Posterior vena cava (tissue), 2 donors: Measurements from ENCODE around the gene DOCK4. TPM values are rescaled to one million over a fixed set of nuclear protein-coding genes. Genes with fewer than 3 reads are reported as not detected.

ENCODE experiments used
- DNase-seq: peaks from one replicate; pipeline ENCODE4 v3.0.0-alpha.2; 2020; ENCODE audit warnings: low spot score
- intact Hi-C, 2 donors: fragments of 100-400 bp; cut with DNase I; formaldehyde crosslinking; loops; one replicate each; pipeline versions ENCODE4 v1.14.1 to v1.14.2; 2022 to 2023
- total RNA-seq, 2 donors: library from RNA; stranded (reverse); fragmentation: NEBNext Ultra II Directional; extraction: Animal tissue kit (Norgen Biotek cat#: 25700); gene quantifications; one replicate each; pipeline ENCODE4 v1.2.1, GENCODE V29; 2021
- donor health status: DM: yes; HTN: yes; CAD: no.
- donor health status: DM: yes; HTN: yes; CAD: no.

Gene DOCK4
- total RNA-seq, 2 donors from 2014 or later: 26.1 TPM

DNA sequence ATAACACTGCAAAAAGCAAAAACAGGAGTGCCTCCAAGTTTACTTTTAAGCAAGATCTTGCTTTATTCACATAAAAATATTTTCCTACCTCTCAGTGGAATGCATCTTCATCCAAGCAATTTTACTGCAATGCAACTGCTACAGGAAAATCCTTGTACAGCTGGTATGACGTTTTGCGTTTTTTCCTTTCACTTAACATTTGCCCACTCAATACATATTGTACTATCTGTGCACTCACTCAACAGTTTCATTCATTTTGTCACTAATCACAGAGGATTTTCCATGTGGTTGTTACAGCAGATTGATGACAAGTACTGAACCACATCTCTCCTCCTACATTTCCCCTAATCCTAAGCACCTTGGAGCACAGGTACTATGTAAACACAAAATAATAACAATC, 421.9 kb downstream of the DOCK4 start:
- intact Hi-C loops: no loop called here
- DNase-seq: no peak

DNA sequence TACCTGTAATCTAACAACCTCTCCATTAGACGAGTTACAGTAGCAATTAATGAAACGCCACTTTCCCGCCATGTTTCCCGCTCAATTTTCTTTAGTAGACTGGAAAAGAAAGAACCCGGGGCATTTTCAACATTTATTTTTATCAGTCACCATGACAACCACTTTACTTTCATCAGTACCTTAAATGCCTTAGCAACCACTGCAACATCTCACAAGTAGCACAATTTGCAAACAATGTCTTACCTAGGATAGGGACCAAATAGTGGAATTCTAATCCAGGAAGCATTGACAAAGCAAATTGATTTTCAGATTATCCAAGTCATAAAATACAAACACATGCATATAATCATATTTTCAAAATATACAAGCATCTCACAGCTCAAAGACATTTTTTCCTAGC, 422.3 kb downstream of the DOCK4 start:
- no peak for DNase-seq
- intact Hi-C loops: no loop called here

DNA sequence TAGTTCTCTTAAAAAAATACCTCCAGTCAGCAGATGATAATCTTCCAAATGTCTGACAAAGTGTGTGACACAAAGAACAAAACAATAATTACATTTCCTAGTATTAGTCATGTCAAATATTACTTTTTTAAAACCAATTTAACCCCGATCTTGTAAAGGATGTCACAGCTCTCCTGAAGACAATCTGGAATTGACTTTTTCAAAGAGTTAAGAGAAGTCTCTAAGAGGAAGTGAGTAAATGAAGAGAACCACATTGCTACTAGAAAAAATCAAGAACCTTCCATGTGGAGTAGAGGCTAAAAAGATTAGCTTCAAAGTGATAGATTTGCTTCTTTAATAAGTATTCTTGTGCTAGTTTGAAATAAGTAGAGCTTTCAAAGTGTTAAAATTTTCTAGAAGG, 425.7 kb downstream of the DOCK4 start:
- no peak for DNase-seq
- intact Hi-C loops: no loop called here

DNA sequence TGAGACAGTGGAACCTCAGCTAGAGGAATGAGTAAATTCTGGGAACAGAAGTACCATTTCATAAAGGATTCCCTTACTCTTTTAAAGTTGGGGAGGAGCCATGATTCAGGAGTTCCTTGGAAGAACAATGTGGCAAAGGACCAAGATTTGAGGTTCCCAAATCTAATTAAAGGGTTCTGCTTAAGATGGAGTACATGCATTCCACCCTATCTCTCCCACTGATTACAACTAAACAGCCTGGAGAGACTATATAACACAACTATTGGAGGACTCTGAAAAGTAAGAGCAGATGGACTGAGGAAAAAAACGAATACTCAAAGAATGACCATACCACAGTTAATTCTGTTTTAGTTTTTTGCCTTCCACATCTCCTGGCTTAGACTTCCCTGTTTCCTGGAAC, 431.0 kb downstream of the DOCK4 start:
- no peak for DNase-seq
- intact Hi-C loops: no loop called here

GRCh38 chr7:111772716-111773115, 433.5 kb downstream of the DOCK4 start:
- intact Hi-C loops: no loop called here
- no peak for DNase-seq

DNA sequence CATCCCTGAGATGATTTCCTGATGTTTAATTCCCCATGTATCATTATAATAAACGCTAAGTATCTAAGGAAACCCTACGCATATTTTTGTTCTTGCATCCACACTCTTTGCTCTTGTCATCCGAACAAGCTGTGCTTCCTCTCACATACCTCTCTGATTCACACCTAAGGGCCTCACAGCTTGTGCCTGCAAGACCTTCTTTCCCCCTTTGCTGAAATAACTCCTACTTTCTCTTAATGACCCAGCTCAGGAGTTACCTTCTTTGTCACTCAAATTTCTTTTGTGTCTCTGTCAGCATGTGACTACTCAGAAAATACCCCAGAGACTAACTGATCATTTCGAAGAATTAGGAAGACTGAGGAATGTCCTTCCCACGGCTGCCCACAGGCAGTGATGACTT, 434.6 kb downstream of the DOCK4 start:
- intact Hi-C loops: no loop called here
- no peak for DNase-seq

DNA sequence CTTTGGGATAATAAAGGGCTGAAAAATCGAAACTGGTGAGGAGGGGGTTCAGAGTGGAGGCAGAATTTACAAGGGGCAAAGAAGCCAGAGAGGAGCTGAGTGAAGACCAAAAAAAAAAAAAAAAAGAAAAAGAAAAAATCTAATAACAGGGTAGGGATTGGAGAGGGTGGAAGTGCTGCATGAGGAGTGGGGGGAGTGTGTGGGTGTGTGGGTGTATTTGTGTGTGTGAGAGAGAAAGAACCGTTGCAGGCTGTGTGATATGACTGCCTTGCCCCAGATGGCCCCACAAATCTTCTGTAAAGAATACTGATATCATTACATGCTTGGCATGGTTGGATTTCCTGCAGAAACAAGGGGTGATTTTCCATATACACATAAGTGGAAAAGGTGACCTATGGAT, 436.1 kb downstream of the DOCK4 start:
- no peak for DNase-seq
- intact Hi-C loops: no loop called here

GRCh38 chr7:111765751-111766643, 440.2 kb downstream of the DOCK4 start:
- intact Hi-C loops: no loop called here
- no peak for DNase-seq

DNA sequence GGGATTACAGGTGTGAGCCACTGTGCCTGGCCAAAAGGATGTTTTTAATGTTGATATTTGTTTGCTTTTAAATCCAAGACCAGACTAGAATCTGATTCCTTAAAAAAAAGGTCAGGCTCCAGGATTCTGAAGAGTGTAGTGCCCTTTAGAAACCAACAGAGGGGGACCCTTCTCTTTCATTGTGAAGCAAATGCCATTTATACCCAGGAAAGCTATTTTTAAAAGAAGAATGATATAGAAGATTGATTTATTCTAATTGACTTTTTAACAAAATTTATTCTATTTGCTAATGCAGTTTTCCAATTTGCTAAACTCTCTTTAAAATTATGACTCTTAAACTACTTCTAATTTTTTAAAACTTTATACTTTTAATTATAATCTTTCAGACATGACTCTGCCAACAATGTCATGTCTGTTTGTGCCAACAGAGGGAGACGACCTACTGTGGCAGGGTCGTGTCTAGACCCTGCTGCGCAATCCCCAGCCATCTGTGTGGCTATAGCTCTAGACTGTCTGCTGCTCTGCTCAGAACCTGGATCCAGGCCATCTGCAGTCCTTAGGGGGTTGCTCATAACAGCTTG, 442.9 kb downstream of the DOCK4 start:
- no peak for DNase-seq
- intact Hi-C loops: no loop called here

DNA sequence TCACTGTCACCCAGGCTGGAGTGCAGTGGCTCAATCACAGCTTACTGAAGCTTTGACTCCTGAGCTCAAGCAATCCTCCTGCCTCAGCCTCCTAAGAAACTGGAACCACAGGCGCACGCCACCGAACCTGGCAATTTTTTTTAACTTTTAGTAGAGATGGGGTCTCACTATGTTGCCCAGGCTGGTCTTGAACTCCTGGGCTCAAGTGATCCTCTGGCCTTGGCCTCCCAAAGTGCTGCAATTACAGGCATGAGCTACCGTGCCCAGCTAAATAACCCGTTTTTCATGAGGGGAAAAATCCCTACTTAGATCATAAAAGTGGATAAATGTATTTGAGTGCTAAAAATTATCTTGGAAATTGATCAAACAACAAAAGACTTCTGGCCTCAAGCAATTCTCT, 443.4 kb downstream of the DOCK4 start:
- DNase-seq: no peak
- intact Hi-C loops: no loop called here

GRCh38 chr7:111762211-111762610, 444.0 kb downstream of the DOCK4 start:
- intact Hi-C loops: no loop called here

DNA sequence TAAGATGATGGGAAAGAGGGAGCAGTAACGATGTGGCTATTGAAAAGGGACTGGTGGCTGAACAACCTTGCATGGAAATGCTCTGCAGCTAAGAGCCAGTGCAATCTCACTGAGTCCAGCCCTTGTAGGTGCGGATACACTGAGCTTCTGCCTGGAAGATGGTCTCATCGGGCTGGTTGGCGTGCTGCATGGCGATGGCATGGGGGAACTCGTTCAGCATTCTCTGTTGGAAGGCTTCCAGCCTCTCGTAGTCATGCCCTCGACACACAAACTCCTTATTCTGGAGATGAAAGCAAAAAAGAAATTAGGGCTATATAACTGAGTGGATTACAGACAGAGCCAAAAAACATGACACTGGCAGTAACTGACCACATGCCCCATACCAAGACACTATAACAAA, 446.2 kb downstream of the DOCK4 start:
- no peak for DNase-seq
- intact Hi-C loops: no loop called here

More at GRCh38 chr7:111762211-111762610, 444.0 kb downstream of the DOCK4 start:
- DNase-seq: no peak

DNA sequence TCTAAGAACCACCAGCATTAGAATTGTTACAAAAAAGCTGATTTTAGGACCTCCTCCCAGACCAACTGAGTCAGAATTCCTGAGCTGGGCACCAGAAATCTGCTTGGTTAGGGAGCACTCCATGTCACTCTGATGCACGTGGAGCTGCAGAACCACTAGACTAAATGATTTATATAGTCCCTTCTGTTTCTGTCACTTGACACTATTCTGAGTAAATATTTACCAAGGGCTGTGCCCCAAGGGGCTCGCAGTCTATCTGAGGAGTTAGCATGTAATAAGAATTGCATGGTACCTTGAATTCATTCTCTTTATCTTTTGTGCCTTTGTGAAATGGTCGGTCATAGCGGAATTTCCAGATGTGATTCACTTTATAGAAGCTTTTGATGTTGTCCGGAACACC, 447.9 kb downstream of the DOCK4 start:
- intact Hi-C loops: loop anchor here in 1 of 2 donors (10.0 kb wide), 1 partner anchor 736 kb away; no protein-coding TSS in a partner anchor
- no peak for DNase-seq

DNA sequence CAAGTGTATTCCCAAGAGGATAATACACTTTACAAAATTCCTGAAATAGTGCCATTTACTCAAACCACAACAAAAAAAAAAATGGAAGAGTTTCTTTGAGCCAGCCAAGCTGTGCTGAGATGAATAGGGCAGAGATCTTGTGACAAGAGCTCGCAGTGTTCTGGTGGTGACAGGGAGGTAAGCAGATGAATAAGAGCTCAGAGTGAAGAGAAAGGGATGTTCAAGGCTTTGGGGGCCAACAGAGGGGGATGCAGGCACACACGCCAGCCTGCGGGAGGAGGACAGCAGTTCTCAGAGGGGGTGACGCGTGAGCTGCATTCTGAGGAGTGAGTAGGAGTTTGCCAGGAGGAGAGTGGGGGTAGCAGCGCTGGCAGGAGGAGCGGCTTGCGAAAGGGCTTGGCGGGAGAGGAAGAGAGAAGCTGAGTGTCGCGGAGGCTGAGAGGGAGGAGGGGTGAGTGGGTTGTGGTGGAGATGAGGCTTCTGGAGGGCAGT, 449.5 kb downstream of the DOCK4 start:
- intact Hi-C loops: loop anchor here in 1 of 2 donors (10.0 kb wide), 1 partner anchor 738 kb away; no protein-coding TSS in a partner anchor
- peak; percentile 91 for DNase-seq

- DNase-seq: no peak
- intact Hi-C loops: loop anchor here in 1 of 2 donors (10.0 kb wide), 1 partner anchor 739 kb away; no protein-coding TSS in a partner anchor
Observed at GRCh38 chr7:111755383-111755782, 450.8 kb downstream of the DOCK4 start.

DNA sequence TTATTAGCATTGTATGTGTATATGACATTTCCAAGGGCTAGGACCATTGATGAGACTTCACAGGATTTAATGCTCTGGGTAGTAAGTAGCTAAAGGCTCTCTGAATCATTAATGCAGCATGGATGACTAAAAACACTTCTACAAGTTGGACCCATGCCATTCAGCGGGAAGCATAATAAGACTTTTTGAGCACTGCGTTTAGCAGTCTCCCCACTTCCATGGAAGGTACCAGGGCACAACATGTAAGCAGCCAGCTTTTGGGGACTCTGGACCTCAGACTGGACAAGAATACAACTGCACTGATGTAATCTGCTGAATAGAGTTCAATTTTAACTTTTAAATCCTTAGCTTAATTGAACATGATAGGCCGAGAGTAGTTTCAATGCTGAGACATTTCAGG, 452.2 kb downstream of the DOCK4 start:
- intact Hi-C loops: loop anchor here in 1 of 2 donors (10.0 kb wide), 1 partner anchor 741 kb away; no protein-coding TSS in a partner anchor

GRCh38 chr7:111752022-111752582, 454.1 kb downstream of the DOCK4 start:
- peak; percentile 84 for DNase-seq
- intact Hi-C loops: loop anchor here in 1 of 2 donors (10.0 kb wide), 1 partner anchor 743 kb away; no protein-coding TSS in a partner anchor

More for the DNA sequence above, 452.2 kb downstream of the DOCK4 start:
- DNase-seq: no peak

GRCh38 chr7:111750878-111751277, 455.3 kb downstream of the DOCK4 start:
- no peak for DNase-seq
- intact Hi-C loops: loop anchor here in 1 of 2 donors (10.0 kb wide), 1 partner anchor 744 kb away; no protein-coding TSS in a partner anchor

DNA sequence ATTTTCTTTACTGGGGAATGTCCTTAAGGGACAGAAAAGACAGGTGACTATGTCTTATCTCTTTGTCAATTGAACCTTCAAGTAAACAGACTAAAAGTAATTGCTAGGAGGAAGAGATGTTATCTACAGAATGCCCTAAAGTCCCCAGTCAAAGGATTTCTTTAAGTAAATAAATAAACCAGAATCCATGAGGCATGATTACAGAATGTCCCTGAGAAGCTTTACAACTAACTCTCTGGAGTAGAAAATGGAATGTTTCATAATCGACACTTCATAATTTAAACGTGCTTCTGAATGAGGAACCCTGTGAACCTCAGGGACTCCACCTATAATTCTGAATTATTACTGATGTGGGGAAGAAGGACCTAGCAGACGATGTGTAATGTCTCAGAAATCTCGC, 456.0 kb downstream of the DOCK4 start:
- no peak for DNase-seq
- intact Hi-C loops: loop anchor here in 1 of 2 donors (10.0 kb wide), 1 partner anchor 745 kb away; no protein-coding TSS in a partner anchor

DNA sequence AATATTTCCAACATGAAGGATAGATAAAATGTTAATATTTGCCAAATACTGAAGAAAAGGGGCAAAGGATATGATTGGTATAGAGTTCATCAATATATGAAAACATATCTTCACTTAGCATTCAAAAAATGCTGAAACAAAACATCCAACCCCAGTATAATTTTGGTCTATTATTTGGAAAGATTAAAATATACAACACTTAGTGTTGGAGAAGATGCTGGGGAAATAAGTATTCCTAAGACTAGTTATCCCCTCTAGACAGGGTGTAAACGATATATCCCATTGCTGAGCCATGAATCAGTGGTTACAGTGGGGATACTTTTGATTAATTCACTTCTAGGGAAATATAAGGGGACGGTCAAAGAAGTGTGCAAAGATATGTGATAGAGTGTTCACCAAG, 456.6 kb downstream of the DOCK4 start:
- intact Hi-C loops: loop anchor here in 1 of 2 donors (10.0 kb wide), 1 partner anchor 745 kb away; no protein-coding TSS in a partner anchor
- no peak for DNase-seq
